PFSK-1 (cell line): ENCODE data around the gene MTUS2.

Source experiments
- FOXP2 ChIP-seq: optimal IDR thresholded peaks from 2 replicates; pipeline ENCODE3; 2011; ENCODE audit warnings: borderline replicate concordance, control low read depth, inconsistent platforms; ENCODE audit not compliant: insufficient read depth; ENCODE audit errors: extremely low read length, extremely low read depth
- POLR2AphosphoS5 ChIP-seq: IDR thresholded peaks from 2 replicates; pipeline ENCODE4 v1.6.1; 2012; ENCODE audit warnings: low read depth, mild to moderate bottlenecking, control low read depth, low read length, moderate library complexity
- REST ChIP-seq, 2 experiments: IDR thresholded peaks; 2 replicates each; pipeline versions ENCODE4 v1.6.1 to v1.8.0; 2011 to 2012; ENCODE audit warnings: low read depth in 2 of 2, low read length in 2 of 2, control low read depth in 1 of 2, inconsistent platforms in 1 of 2, mild to moderate bottlenecking in 1 of 2, moderate library complexity in 1 of 2; ENCODE audit not compliant: insufficient read depth in 1 of 2
- SIN3A ChIP-seq: IDR thresholded peaks from 2 replicates; pipeline ENCODE4 v1.6.1; 2012; ENCODE audit warnings: mild to moderate bottlenecking, low read length, moderate library complexity, borderline replicate concordance; ENCODE audit not compliant: insufficient read depth
- TAF1 ChIP-seq: IDR thresholded peaks from 2 replicates; pipeline ENCODE4 v1.6.1; 2012; ENCODE audit warnings: low read length, control low read depth, borderline replicate concordance; ENCODE audit not compliant: insufficient read depth

GRCh38 chr13:29022968-29023367, 202.8 kb downstream of the MTUS2 start:
- TF ChIP-seq SIN3A (no peak), POLR2AphosphoS5 (no peak), REST (IDR thresholded peaks at IDR 0.05; ENCODE audit: insufficient read depth in 1 of 2, low read depth in 2 of 2, low read length in 2 of 2) (no peak), TAF1 (no peak), FOXP2 (no peak)
